OCI-M1 (cell line): ENCODE measurements around the gene PTGR3.
A peak's percentile ranks its signal among the peaks of the same experiment; 100 is the strongest.

Experiments used
- DNase-seq: peaks from one replicate; lab custom pipeline; 2025; lab: John Stamatoyannopoulos, UW

PTGR3 gene

DNA sequence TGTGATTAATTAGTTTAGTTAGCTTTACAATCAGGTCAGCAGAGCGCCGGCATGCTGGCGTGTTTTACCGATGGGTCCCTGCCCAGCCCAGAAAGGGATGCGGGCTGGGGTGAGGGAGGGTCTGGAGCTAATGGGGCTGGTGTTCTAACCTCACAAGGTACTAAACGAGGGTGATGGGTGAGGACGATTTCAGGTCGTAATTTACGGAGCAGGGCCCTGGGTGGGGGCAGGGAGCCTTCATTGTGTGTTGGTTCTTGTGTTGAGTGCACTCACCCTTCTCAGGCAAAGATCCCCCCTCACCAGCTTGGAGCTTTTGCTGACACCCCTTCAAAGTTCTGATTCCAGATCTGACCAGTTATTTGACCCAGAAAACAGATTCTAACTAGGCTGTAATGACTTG, 39.5 kb downstream of the PTGR3 start:
- no peak for DNase-seq

DNA sequence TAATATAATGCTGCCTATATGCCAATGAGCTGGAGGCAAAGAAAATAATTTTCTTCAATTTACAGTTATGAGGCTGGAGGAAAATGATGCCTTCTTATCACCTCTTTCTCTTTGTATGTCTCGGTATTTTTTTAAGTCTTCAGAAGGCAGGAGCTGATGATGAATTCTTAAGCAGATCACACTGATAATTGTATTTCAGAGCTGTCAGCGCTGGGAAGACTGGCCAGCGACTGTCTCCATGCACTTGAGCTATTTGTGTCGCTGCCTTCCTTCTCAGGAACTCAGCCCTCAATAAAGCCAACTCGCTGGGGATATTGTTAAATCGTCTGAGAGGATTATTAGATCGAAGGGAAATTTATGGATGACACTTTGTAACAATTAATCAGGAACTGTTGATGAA, 40.3 kb downstream of the PTGR3 start:
- DNase-seq: no peak

DNA sequence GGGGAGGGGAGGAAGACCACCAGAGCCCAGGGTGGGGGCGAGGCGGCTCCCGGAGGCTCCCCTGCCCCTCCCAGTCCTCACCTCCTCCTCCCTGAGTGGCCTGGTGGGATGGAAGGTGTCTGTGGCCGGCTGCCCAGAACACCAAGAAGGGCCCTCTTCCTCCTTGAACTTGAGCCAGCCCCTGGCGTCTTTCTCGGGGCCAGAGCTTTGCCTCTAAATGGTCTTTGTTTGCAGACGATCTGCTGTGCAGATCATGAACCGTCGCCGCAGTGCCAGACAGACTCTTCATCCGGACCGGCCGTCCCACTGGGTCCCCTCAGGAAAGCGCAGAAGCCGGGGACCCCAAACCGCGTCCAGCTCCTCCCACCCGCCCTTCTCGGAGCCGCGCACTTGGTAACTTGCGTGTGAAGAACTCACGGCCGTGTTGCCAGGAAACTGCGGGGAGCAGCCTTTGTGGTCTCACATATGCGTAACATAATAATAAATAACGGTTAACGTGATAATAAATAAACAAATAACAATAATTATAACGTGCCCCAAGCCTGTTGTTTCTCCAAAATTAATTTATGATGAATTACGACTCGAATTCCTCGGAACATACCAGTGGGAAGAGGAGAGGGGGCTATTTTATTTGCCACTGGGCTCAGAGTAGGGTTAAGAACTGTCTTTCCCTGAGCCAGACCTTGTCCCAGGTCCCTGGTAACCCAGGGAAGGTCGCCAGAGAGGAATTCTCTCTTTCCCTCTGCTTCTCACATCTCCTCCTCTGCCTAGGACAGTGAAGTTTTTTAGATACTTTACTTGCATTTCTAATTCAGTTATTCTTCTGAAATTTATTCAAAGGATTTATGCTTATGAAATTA, 41.0 kb downstream of the PTGR3 start:
- DNase-seq: no peak

DNA sequence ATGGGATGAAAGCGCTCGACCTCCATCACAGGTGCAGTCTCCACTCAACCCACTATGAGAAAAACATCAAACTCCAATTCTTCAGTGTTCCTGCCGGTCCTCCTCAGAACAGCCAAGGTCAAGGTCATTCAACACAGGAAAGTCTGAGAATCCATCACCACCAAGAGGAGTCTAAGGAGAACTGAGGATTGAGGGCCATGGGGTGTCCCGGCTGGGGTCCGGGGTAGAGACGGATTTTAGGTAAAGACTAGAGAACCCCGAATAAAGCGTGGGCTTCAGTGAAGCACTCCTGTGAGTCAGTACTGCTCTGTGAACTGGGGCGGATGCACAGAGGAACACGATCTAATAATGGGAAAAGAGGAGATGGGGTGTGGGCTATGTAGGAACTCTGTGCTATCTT, 41.8 kb downstream of the PTGR3 start:
- no peak for DNase-seq

DNA sequence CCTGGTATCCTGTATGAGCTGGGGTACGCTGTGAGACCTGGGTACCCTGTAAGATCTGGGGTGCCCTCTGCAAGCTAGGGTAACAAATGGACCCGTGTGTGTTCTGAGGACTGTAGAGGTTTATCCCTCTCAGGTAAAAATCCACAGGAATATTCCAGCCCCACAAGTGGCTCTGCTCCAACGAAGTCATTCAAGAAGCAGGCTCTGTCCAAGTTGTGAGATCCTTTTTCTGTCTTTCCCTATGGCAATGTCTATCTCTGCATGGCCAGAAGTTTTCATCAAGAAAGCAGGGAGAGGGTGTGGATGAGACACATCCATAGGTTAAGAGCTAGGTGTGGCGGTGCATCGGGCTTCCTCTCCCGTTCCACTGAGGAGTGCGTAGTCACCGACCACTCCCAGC, 43.0 kb downstream of the PTGR3 start:
- no peak for DNase-seq

DNA sequence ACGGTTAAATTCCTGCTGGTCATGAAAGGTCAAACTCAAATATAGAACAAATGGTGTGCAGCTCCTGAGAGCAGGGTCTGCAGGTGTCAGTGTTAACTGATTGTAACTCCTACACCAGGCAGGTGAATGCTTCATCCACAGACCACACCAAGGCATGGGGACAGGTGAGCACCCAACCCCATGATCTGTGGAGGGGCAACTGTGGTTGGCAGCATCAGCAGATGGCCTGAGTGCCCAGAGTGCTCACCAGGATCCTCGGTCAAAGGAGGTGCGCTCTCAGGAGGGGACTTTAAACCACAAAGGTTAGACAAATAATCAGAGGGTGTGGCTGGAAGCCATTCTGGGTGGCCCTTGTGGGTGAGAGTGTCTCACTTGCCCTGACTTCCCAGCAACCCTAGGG, 44.5 kb downstream of the PTGR3 start:
- no peak for DNase-seq

DNA sequence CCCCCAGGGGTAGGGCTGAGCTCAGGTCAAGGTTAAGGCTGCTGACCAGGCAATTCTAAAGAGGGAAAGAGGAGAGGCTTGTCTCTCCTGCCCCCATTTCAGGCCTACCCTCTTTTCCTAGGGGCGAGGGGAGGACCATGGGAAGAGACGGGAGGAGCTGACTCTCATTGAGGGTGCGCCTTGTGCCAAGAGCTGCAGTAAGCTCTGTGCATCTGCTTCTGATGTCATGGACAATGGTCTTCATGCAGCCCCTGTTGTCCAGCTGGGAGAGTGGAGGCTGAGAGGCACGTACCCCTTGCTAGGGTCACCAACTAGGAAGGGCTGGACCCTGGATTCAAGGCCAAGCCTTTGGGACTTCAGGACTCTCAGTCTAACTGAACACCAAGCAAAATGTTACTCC, 45.2 kb downstream of the PTGR3 start:
- DNase-seq: no peak

DNA sequence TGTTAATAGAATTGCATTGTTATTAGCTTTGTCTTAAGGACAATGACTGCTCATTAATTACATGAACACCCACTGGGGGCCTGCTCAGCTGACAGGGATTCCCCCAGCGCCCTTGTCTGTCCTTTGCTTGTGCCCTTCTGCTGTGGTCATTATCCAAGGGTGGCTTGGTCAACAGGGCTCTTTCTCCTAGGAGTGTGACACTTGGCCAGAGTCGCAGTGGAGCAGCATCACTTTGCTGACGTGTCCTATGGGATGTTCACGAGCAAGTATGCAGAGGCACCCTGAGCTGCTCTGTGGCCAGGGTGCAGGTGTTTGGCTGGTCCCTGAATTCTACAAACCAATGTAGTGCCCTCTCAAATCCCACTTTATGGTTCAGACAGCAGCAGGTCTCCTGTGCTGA, 46.0 kb downstream of the PTGR3 start:
- no peak for DNase-seq

DNA sequence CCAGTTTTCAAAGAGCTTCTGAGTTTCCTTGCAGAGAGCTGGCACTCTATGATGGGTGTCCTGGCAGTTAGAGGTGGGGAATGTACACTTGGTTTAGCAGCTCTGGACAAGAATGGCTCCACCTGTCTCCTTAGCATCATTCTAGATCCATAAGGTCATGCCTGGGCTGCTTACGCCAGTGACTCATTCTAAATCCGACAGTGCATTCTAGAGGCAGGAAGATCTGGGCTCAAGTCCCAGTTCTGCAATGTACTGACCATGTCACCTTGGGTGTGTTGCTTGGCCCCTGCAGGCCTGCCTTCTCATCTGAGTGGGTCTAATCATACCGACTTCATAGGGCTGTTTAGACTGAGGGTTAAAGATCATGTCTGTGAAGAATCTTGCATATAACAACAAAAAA, 46.5 kb downstream of the PTGR3 start:
- no peak for DNase-seq

DNA sequence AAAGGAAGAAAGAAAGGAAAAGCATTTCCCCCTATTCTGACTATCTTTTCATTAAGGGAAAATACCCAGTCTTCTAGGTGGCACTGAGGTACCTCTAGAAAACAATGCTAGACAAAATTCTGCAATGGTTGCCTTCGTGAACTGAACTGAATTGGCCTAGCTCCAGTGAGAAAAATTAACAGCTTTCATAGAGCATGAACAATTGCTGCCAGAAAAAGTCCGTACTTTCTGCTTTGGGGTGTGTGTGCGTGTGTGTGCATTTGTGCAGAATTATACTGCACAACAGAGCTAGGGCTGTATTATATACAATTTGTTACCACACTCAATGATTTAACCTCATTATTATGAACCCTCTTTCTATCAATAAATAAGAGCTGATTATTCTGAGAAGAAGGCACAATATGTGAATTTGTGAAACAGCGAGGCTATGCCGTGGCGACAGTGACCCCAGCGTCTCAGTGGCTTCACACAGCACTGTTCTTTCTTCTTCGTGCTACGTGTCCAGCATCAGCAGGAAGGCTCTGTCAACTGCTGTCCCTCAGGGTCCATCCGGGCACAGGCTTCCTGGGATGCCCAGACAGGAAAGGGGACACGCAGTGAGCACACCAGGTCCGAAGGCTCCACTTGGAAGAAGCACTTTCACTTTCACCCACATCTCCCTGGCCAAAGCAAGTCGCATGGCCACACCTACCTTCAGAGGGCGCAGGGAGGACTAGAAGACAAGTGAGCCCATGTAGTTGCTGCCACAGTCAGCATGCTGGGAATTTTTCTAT, 47.5 kb downstream of the PTGR3 start:
- peak; percentile 91 for DNase-seq

DNA sequence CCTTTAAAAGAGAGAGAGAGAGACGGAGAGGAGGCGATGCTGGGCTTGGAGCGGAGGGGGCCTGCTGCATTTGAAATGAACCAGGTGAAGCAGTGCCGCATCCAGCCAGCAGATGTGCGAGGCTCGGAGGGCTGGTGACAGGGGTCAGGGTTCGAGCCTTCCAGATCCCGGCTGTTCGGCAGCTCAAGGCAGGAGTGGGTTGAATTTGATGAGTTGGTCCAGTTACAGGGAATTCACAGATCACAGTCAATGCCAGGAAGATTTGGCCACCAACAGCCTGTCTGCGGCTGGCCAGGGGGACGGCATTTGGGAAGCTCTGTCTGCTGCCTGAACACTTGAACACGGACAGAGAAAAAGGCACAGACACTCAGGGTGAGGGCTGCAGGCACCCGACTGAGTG, 48.6 kb downstream of the PTGR3 start:
- no peak for DNase-seq

DNA sequence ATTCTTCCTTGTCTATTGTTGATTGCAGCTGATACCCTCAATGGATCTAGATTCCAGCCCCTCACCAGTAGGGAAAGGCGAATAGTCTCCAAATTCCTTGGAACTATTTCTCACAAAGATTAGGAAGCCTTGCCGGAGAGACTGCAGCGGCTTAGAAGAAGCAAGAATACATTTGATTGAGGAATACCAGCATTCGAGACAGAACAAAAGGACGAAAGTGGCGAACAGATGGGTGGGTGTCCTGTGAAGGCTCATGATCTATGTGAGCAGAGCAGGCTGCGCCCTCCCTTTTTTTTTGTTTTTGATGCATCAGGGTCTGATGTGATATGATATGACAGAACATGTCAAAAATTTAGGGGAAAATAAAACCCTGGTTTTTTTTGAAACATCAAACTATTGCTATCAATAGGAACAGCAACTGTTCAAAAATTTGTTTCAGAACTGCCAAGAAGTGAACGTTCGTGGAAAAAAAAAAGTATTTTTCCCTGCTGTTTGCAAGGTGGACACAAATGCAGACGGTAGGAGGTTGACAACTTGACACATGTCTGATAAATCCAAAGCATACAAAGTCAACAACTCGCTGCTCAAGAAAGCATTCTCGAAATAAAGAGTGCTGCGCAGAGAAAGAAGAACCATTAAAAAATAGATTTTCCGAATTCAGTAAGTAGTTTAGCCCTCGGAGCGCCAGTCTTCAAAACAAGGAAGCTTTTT, 49.1 kb downstream of the PTGR3 start:
- DNase-seq: no peak

DNA sequence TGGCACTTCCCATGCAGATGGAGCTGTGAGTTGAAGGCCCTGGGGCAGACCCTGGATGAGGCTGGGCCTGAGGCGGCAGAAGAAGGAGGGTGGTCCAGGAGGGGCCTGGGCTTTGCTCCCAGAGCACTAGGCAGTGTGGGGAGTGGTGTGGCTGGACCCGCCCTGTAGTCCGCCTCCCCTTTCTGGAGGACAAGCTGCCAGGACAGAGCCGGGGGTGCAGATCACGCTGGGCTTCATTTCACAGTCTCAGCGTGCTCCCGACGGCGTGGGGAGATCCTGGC, 49.8 kb downstream of the PTGR3 start:
- DNase-seq: no peak
